ENCODE results near the gene CEP128. TPM values are rescaled to one million over a fixed set of nuclear protein-coding genes. Genes with fewer than 3 reads are reported as not detected.

Gene CEP128
- total and polyA plus RNA-seq, 3 donors from 2014 or later = 8.5 to 30.9 (median 15.3) TPM

GRCh38 chr14:80576401-80576800 lies 365.1 kb downstream of the CEP128 start:
- intact Hi-C loops (cut with DNase I; ENCODE audit: low total_unique reads) = no loop called here
- TF ChIP-seq POLR2A (IDR thresholded peaks at IDR 0.05) (no peak), CTCF (IDR thresholded peaks at IDR 0.05) (no peak)
- no peak for DNase-seq
- Histone ChIP-seq H3K27ac (no peak overlapping the region), H3K27me3 (no peaks in the 10 kb centered on the region), H3K4me1 (no peaks in the 10 kb centered on the region), H3K4me3 (no peak overlapping the region), H3K36me3 (ENCODE audit: low read depth, missing control alignments) (no peaks in the 10 kb centered on the region), H3K9me3 (no peaks in the 10 kb centered on the region)
- 78% methylated on average over 3 of the region's 3 CpGs for WGBS, 2 donors

- Histone ChIP-seq H3K27ac (no peak overlapping the region), H3K4me1 (no peaks in the 10 kb centered on the region), H3K27me3 (no peaks in the 10 kb centered on the region), H3K36me3 (ENCODE audit: low read depth, missing control alignments) (no peaks in the 10 kb centered on the region), H3K9me3 (no peaks in the 10 kb centered on the region), H3K4me3 (no peak overlapping the region)
- no peak for TF ChIP-seq POLR2A (IDR thresholded peaks at IDR 0.05)
- TF ChIP-seq CTCF (IDR thresholded peaks at IDR 0.05) = no peak
- intact Hi-C loops (cut with DNase I; ENCODE audit: low total_unique reads) = no loop called here
- WGBS, 2 donors = 89 to 98% methylated on average over 2 of the region's 2 CpGs
- DNase-seq = no peak
Observed at GRCh38 chr14:80575763-80576162, 365.8 kb downstream of the CEP128 start.

- Histone ChIP-seq H3K27me3 (no peaks in the 10 kb centered on the region), H3K9me3 (no peaks in the 10 kb centered on the region), H3K36me3 (ENCODE audit: low read depth, missing control alignments) (no peaks in the 10 kb centered on the region), H3K4me1 (no peaks in the 10 kb centered on the region), H3K27ac (no peak overlapping the region), H3K4me3 (no peak overlapping the region)
- intact Hi-C loops (cut with DNase I; ENCODE audit: low total_unique reads) = no loop called here
- TF ChIP-seq CTCF (IDR thresholded peaks at IDR 0.05) = no peak
- TF ChIP-seq POLR2A (IDR thresholded peaks at IDR 0.05) = no peak
- no peak for DNase-seq
- WGBS, 2 donors = 90 to 96% methylated on average over 6 of the region's 6 CpGs
Observed at GRCh38 chr14:80572666-80573065, 368.9 kb downstream of the CEP128 start.

- TF ChIP-seq CTCF (IDR thresholded peaks at IDR 0.05) (no peak), POLR2A (IDR thresholded peaks at IDR 0.05) (no peak)
- no peak overlapping the region for H3K27ac ChIP-seq
- no peak overlapping the region for H3K4me3 ChIP-seq
- no peaks in the 10 kb centered on the region for H3K27me3 ChIP-seq
- no peaks in the 10 kb centered on the region for H3K4me1 ChIP-seq
- 95 to 98% methylated on average over 3 of the region's 3 CpGs for WGBS, 2 donors
- DNase-seq = no peak
- H3K9me3 ChIP-seq = no peaks in the 10 kb centered on the region
- intact Hi-C loops (cut with DNase I; ENCODE audit: low total_unique reads) = no loop called here
- no peaks in the 10 kb centered on the region for H3K36me3 ChIP-seq (ENCODE audit: low read depth, missing control alignments)
Observed at GRCh38 chr14:80570930-80571298, 370.6 kb downstream of the CEP128 start.

GRCh38 chr14:80567905-80568536 lies 373.5 kb downstream of the CEP128 start:
- H3K4me1 ChIP-seq = no peaks in the 10 kb centered on the region
- DNase-seq = no peak
- no peak for TF ChIP-seq POLR2A (IDR thresholded peaks at IDR 0.05)
- TF ChIP-seq CTCF (IDR thresholded peaks at IDR 0.05) = no peak
- H3K36me3 ChIP-seq (ENCODE audit: low read depth, missing control alignments) = no peaks in the 10 kb centered on the region
- H3K27ac ChIP-seq = no peak overlapping the region
- 79 to 89% methylated on average over 6 of the region's 6 CpGs for WGBS, 2 donors
- intact Hi-C loops (cut with DNase I; ENCODE audit: low total_unique reads) = no loop called here
- H3K9me3 ChIP-seq = no peaks in the 10 kb centered on the region
- no peaks in the 10 kb centered on the region for H3K27me3 ChIP-seq
- no peak overlapping the region for H3K4me3 ChIP-seq
